GM06990 (cell line): Measurements from ENCODE around the gene TCF7L1.

Experiments
- DNase-seq: peaks from one replicate; pipeline ENCODE4 v3.0.0-alpha.2; 2011; ENCODE audit not compliant: insufficient read length; ENCODE audit errors: extremely low read depth
- H3K27me3 ChIP-seq: replicated peaks from 2 replicates; pipeline ENCODE4 v1.6.0; 2011; ENCODE audit warnings: low read length; ENCODE audit not compliant: control insufficient read depth, insufficient read depth
- H3K36me3 ChIP-seq: 2 replicates; pipeline ENCODE4 v1.5.1; 2011; ENCODE audit warnings: low read length; ENCODE audit not compliant: control insufficient read depth, insufficient read depth
- H3K4me3 ChIP-seq: replicated peaks from 2 replicates; pipeline ENCODE4 v1.5.1; 2011; ENCODE audit warnings: low read depth, mild to moderate bottlenecking, control low read depth, low read length
- CTCF ChIP-seq: IDR thresholded peaks from 2 replicates; pipeline ENCODE4 v1.5.1; 2011; ENCODE audit warnings: low read length, control low read depth, mild to moderate bottlenecking, inconsistent platforms; ENCODE audit not compliant: insufficient read depth, poor library complexity, severe bottlenecking

The TCF7L1 gene

GRCh38 chr2:85307527-85307897 lies 174.3 kb downstream of the TCF7L1 start:
- DNase-seq: no peak
- H3K4me3 ChIP-seq: no peak overlapping the region
- no peaks in the 10 kb centered on the region; the same call in 1 of the 2 replicates for H3K36me3 ChIP-seq
- peaks cover 2% of the 10 kb centered on the region; the same call in 1 of the 2 replicates for H3K27me3 ChIP-seq
- no peak for TF ChIP-seq CTCF

GRCh38 chr2:85308201-85308600 lies 175.0 kb downstream of the TCF7L1 start:
- DNase-seq: no peak
- Histone ChIP-seq H3K27me3 (peaks cover 2% of the 10 kb centered on the region; the same call in 1 of the 2 replicates), H3K4me3 (no peak overlapping the region), H3K36me3 (no peaks in the 10 kb centered on the region; the same call in 1 of the 2 replicates)
- no peak for TF ChIP-seq CTCF

GRCh38 chr2:85308896-85309555 lies 175.8 kb downstream of the TCF7L1 start:
- no peak for TF ChIP-seq CTCF
- no peaks in the 10 kb centered on the region; the same call in 1 of the 2 replicates for H3K36me3 ChIP-seq
- H3K4me3 ChIP-seq: no peak overlapping the region
- peaks cover 2% of the 10 kb centered on the region; the same call in 1 of the 2 replicates for H3K27me3 ChIP-seq
- DNase-seq: no peak

GRCh38 chr2:85309699-85310321 lies 176.6 kb downstream of the TCF7L1 start:
- Histone ChIP-seq H3K36me3 (peaks cover 2% of the 10 kb centered on the region), H3K27me3 (0 out of 2 replicates have a peak, but pooled peaks cover 1% of the 10 kb centered on the region), H3K4me3 (no peak overlapping the region)
- DNase-seq: no peak
- no peak for TF ChIP-seq CTCF

- Histone ChIP-seq H3K36me3 (peaks cover 2% of the 10 kb centered on the region), H3K27me3 (no peaks in the 10 kb centered on the region), H3K4me3 (no peak overlapping the region)
- TF ChIP-seq CTCF: no peak
- DNase-seq: no peak
Measured at GRCh38 chr2:85310330-85310729, 177.1 kb downstream of the TCF7L1 start.
